ENCODE data around the gene RFC4. TPM values are rescaled to one million over a fixed set of nuclear protein-coding genes. Genes with fewer than 3 reads are reported as not detected.

The RFC4 gene
- total RNA-seq (2021; fragmentation: NEBNext Ultra II Directional; extraction: Animal tissue kit (Norgen Biotek cat#: 25700)): 86.9 and 100 TPM in 2 replicates
- polyA plus RNA-seq (2011; rRNA removed): 17.5 and 21.8 TPM in 2 replicates
- polyA plus RNA-seq (2011; cell fraction: cytosol; rRNA removed): 49.9 TPM
- 31.1 TPM for polyA plus RNA-seq (2011; cell fraction: nucleus; rRNA removed)
- polyA plus RNA-seq (2012, experiment 1 of 2): 96.9 to 123 TPM (median 107 TPM) in 4 replicates
- polyA plus RNA-seq (2012, experiment 2 of 2): 26.1 TPM
- polyA plus RNA-seq (2013, experiment 1 of 2): 79.6 TPM
- polyA plus RNA-seq (2013, experiment 2 of 2): 77.3 TPM
- polyA minus RNA-seq (2011; rRNA and poly(A)+ RNA removed): 21.4 and 22.1 TPM in 2 replicates
- polyA minus RNA-seq (2011; cell fraction: cytosol; rRNA and poly(A)+ RNA removed): 21.3 TPM
- 32.2 TPM for polyA minus RNA-seq (2011; cell fraction: nucleus; rRNA and poly(A)+ RNA removed)
- long read RNA-seq, experiment 1, transcript RFC4-202 (11 exons, 1,448 nt): minor isoform, 13 of 53 reads
- long read RNA-seq, experiment 1, transcript RFC4-201 (11 exons, 1,384 nt): major isoform, 18 of 53 reads
- long read RNA-seq, experiment 1, partial matches to known transcripts: 16 of 53 reads
- long read RNA-seq, experiment 1, other reads (novel, unspliced or antisense): 6 of 53 reads
- long read RNA-seq, experiment 2, transcript RFC4-202 (11 exons, 1,448 nt): major isoform, 69 of 161 reads
- long read RNA-seq, experiment 2, transcript RFC4-201 (11 exons, 1,384 nt): minor isoform, 64 of 161 reads
- long read RNA-seq, experiment 2, partial matches to known transcripts: 15 of 161 reads
- long read RNA-seq, experiment 2, other reads (novel, unspliced or antisense): 12 of 161 reads

- H2BK120ac ChIP-seq (replicated peaks; ENCODE audit: low read depth, low read length): peak within 1 kb of the TSS; percentile 92
- no peak within 1 kb of the TSS for H3K23ac ChIP-seq (ENCODE audit: insufficient read length)
- peak within 1 kb of the TSS; percentile 95 to 97 (median 95) for H3K9ac ChIP-seq (replicated peaks in 1 of 4; ENCODE audit: extremely low read depth in 1 of 4, low read depth in 3 of 4, low read length in 3 of 4)
- DNase-seq (ENCODE audit: low read depth in 1 of 2, low spot score in 2 of 2): peak in 1 of 2 experiments; percentile 89
- POLR2A ChIA-PET (ENCODE audit: partially characterized antibody): interaction anchor here (0.6 to 12.4 kb wide), 15 partner anchors 8 to 237 kb away, joined by 3 to 166 read pairs (median 8); partner anchors contain the start of genes DNAJB11, EIF4A2 and ST6GAL1
- peak within 1 kb of the TSS; percentile 79 for H2AFZ ChIP-seq (ENCODE audit: low read length)
- peak within 1 kb of the TSS; percentile 97 for H3K27ac ChIP-seq (ENCODE audit: low read depth, low read length)
- H4K8ac ChIP-seq (ENCODE audit: extremely low read depth, insufficient read depth, low read length): peak within 1 kb of the TSS; percentile 97; the same call in 1 of the 2 replicates
- 3% methylated on average over 70 of the region's 70 CpGs; no CpG with 5 or more reads in 1 of the 2 experiments for WGBS, 2 experiments (ENCODE audit: extremely low coverage in 1 of 2, insufficient coverage in 1 of 2, insufficient read length in 1 of 2, insufficient replicate concordance in 2 of 2, low coverage in 1 of 2, low lambda C conversion rate in 2 of 2, missing lambda C conversion rate in 1 of 2)
- peaks cover 0 to 9% (median 3%) of the 10 kb centered on the region in 4 experiments; a peak in 3 of 7 replicates for H3K4me1 ChIP-seq (replicated peaks in 1 of 4; ENCODE audit: control insufficient read depth in 3 of 4, insufficient read depth in 4 of 4, low read length in 3 of 4)
- no peaks in the 10 kb centered on the region for H4K20me1 ChIP-seq (replicated peaks in 1 of 2; ENCODE audit: control insufficient read depth in 1 of 2, insufficient read depth in 2 of 2, low read length in 2 of 2)
- H4K91ac ChIP-seq (replicated peaks; ENCODE audit: insufficient read length, low read length): peak within 1 kb of the TSS; percentile 94
- CTCF ChIA-PET (ENCODE audit: partially characterized antibody): interaction anchor here (1.0 to 2.0 kb wide), 2 partner anchors 13 to 15 kb away, joined by 7 to 10 read pairs; no protein-coding TSS in a partner anchor
- H2BK15ac ChIP-seq (ENCODE audit: low read length): peak within 1 kb of the TSS; percentile 94; the same call in 1 of the 2 replicates
- peak within 1 kb of the TSS; percentile 97 for H2BK5ac ChIP-seq (ENCODE audit: low read depth, low read length)
- H3K36me3 ChIP-seq (ENCODE audit: control insufficient read depth in 2 of 4, insufficient read depth in 4 of 4, low read length in 3 of 4): peaks cover 4 to 35% (median 16%) of the 10 kb centered on the region in 4 experiments; a peak in 6 of 8 replicates
- peak within 1 kb of the TSS; percentile 99 for H3K18ac ChIP-seq (ENCODE audit: extremely low read depth, low read length)
- peaks cover 11% of the 10 kb centered on the region for H3K23me2 ChIP-seq (ENCODE audit: low read depth, low read length)
- H2BK20ac ChIP-seq (ENCODE audit: low read length): 0 out of 2 replicates have a peak within 1 kb of the TSS, but pooled peaks have one; percentile 72
- H2AK5ac ChIP-seq (ENCODE audit: low read depth, low read length): peak within 1 kb of the TSS; percentile 94; the same call in 1 of the 2 replicates
- H3K9me3 ChIP-seq (ENCODE audit: insufficient read depth in 2 of 2, low read depth in 1 of 2, low read length in 1 of 2): no peaks in the 10 kb centered on the region
- peak within 1 kb of the TSS; percentile 89 for H3K4ac ChIP-seq (replicated peaks; ENCODE audit: insufficient read length, low read depth, low read length)
- peaks cover 2% of the 10 kb centered on the region; the same call in 1 of the 2 replicates for H3K79me1 ChIP-seq (ENCODE audit: low read depth, low read length)
- no peak within 1 kb of the TSS; the same call in none of the 2 replicates for H2BK12ac ChIP-seq (ENCODE audit: low read depth, low read length)
- H3K4me3 ChIP-seq (ENCODE audit: extremely low read depth in 1 of 4, insufficient read depth in 2 of 4, low read depth in 3 of 4, low read length in 4 of 4): peak within 1 kb of the TSS; percentile 72 to 97 (median 82)
- no peak within 1 kb of the TSS for H3K14ac ChIP-seq (ENCODE audit: insufficient read length)
- peak within 1 kb of the TSS; percentile 89 to 91 for H3K4me2 ChIP-seq (ENCODE audit: insufficient read depth in 1 of 2, low read depth in 2 of 2, low read length in 2 of 2)
- no peak for FAIRE-seq
- no peaks in the 10 kb centered on the region for H3K27me3 ChIP-seq (replicated peaks in 1 of 4; ENCODE audit: control insufficient read depth in 3 of 4, extremely low read depth in 1 of 4, insufficient read depth in 3 of 4, low read length in 3 of 4)
- peak within 1 kb of the TSS; percentile 97 for H3K56ac ChIP-seq (replicated peaks; ENCODE audit: insufficient read length, low read depth, low read length)
- H3K79me2 ChIP-seq (ENCODE audit: control insufficient read depth in 1 of 2, insufficient read depth in 2 of 2, low read length in 2 of 2): peaks cover 0 to 22% of the 10 kb centered on the region in 2 experiments; a peak in 2 of 4 replicates
- peak within 1 kb of the TSS; percentile 97 for H4K5ac ChIP-seq (ENCODE audit: insufficient read length, low read depth, low read length)
- TF ChIP-seq KDM5A (IDR thresholded peaks at IDR 0.05; ENCODE audit: low read length): peak; percentile 71; the same call in 1 of the 2 replicates
- no peak for TF ChIP-seq EZH2 (IDR thresholded peaks at IDR 0.05; ENCODE audit: low read depth, low read length, severe bottlenecking)
- TF ChIP-seq GABPA (IDR thresholded peaks at IDR 0.05; ENCODE audit: borderline replicate concordance, insufficient read depth, low read length): peak; percentile 90
- no peak for TF ChIP-seq YY1 (IDR thresholded peaks at IDR 0.05; ENCODE audit: low read depth, low read length)
- no peak for TF ChIP-seq CBX8 (IDR thresholded peaks at IDR 0.05; ENCODE audit: borderline replicate concordance, low read depth, low read length)
Observed at GRCh38 chr3:186806089-186807055, at the start of gene RFC4. RFC4 (minus strand) TSS chr3:186806482; CDS start chr3:186804713, 1,769 bp downstream.

All from H1 (cell line).